Fibroblast of skin of abdomen (primary cell): Measurements from ENCODE around the gene SCYL1.
"Not testable (repeated sequence)": the region's sequence is repeated elsewhere in the genome, so short reads cannot be mapped to it uniquely, and the experiment has no call there.

Experiments used
- DNase-seq: peaks from one replicate; pipeline ENCODE4 v3.0.0-alpha.2; 2013

The SCYL1 gene

DNA sequence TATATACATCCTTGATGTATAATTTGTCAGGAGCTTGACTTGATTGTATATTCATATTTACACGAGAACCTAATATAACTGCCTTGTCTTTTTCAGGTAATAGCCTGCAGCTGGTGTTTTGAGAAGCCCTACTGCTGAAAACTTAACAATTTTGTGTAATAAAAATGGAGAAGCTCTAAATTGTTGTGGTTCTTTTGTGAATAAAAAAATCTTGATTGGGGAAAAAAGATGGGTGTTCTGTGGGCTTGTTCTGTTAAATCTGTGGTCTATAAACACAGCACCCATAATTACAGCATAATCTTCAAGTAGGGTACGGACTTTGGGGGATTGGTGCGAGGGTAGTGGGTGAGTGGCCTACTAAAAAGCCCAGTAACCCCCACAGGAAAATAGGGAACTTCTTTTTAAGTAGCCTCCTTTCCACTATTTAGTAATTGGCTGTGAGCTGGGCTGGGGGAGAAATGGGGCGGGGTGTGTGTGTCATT, 18.6 kb upstream of the SCYL1 start:
- no peak for DNase-seq

- no peak for DNase-seq
Measured at GRCh38 chr11:65506772-65507505, 17.9 kb upstream of the SCYL1 start.

DNA sequence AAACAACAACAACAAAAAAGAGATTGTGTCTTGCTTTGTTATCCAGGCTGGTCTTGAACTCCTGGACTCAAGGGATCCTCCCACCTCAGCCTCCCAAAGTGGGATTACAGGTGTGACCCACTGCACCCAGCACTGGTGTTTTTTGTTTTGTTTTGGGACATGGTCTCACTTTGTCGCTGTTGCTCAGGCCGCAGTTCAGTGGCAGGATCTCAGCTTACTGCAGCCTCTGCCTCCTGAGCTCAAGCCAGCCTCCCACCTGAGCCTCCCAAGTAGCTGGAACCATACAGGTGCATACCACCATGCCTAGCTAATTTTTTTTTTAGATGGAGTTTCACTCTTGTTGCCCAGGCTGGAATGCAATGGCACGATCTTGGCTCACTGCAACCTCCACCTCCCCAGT, 12.6 kb upstream of the SCYL1 start:
- DNase-seq, result not testable (repeated sequence)

DNA sequence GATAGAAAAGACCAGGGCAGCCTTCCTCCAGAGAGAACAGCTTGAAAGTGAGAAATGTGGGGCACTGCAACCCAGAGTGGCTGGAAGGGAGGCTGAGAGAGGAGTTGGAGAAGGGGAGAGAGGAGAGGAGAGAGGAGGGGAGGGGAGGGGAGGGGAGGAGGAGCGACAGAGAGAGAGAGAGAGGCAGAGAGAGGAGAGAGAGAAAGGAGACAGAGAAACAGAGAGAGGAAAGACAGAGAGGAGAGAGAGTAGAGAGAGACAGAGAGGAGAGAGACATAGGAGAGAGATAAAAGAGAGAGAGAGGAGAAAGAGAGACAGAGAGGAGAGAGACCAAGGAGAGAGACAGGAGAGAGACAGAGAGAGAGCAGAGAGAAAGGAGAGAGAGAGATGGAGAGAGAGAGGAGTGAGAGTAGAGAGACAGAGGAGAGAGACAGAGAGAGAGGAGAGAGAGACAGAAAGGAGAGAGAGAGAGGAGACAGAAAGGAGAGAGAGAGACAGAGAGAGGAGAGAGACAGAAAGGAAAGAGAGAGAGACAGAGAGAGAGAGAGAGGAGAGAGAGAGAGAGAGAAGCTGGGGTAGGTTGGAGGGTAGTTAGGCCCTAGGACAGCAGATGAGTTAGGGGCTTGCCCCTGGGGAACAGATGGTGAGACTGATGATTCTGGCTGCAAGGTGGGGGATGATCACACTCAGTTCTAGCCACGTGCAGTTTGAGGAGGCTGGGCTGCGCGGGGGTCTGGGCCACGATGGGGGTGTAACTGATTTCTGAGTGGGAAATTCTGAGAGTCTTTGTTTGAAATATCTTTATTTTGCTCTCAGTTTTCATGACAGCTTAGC, 8.5 kb upstream of the SCYL1 start:
- DNase-seq, result no peak

GRCh38 chr11:65518941-65519549, 5.8 kb upstream of the SCYL1 start:
- DNase-seq, result not testable (repeated sequence)

- not testable (repeated sequence) for DNase-seq
Measured at GRCh38 chr11:65521777-65522521, 2.9 kb upstream of the SCYL1 start.

GRCh38 chr11:65522718-65523630, 1.9 kb upstream of the SCYL1 start:
- DNase-seq, result not testable (repeated sequence)

- not testable (repeated sequence) for DNase-seq
Measured at GRCh38 chr11:65523631-65523968, 1.3 kb upstream of the SCYL1 start.

DNA sequence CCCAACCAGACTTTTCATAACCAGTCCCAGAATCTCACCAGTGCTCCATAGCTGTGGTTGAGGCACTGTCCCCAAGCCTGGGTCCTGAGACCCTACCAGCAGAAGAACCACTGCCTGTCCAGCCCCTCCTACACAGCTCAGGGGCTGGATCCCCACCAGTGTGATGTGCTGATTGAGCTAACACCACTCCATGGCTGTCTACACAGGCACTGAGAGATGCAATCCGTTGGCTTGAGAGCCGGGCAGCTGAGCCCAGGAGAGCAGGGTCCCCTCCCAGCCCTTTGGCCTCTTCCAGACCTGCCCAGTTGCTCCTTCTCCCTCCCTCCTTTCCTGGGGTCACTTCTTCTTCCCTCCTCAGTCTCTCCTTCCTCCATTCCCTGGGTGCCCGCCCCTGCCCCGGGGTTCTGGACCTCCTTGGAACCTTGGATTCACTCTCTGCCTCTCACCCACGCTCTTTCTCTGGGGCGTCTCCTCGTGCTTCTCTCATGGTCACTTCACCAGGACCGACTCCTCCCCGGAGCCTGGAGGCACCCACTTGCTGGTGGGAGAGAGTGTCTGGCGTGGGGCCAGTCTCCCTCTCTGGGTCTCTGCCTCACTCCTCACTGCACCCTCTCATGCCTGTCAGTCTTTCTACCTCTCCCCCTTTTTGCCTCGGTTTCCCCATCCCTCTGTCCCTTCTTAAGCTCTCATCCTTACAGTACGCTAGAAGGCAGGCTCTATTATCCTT, 706 bp upstream of the SCYL1 start:
- DNase-seq, result no peak

GRCh38 chr11:65525546-65526480, 930 bp downstream of the SCYL1 start:
- no peak for DNase-seq

- DNase-seq, result no peak
Measured at GRCh38 chr11:65526744-65527143, 1.9 kb downstream of the SCYL1 start.

GRCh38 chr11:65528819-65529350, 4.0 kb downstream of the SCYL1 start:
- no peak for DNase-seq

DNA sequence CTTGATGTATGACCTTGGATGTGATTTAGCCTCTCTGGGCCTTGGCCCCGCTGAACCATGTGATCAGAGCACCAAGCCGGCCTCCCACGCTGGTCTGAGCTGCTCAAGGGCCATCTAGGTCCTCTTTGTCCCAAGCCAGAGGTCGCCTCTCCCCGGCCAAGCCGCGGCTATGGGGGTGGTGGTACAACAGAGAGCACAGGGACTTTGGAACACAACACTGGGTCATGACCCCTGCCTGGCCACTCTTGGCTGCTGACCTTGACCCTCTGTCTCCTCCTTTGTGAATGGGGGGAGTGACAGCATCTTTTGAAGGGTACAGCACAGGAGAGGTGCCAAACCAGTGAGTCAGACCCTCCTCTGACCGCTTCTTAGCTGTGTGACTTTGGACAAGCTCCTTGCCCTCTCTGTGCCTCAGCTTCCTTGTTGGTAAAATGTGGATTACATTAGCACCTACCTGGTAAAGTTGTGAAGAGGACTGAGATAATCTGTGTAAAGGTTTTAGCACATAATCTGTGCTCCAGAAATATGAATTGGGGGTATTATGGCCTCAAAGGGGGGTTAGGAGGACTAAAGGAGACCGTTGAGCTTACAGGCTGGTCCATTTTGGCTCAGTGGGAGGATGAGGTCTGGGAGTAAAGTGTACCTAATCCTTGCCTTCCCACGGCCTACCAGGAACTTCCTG, 4.7 kb downstream of the SCYL1 start:
- DNase-seq, result no peak

GRCh38 chr11:65530157-65530496, 5.2 kb downstream of the SCYL1 start:
- no peak for DNase-seq

- DNase-seq, result no peak
Measured at GRCh38 chr11:65532388-65533064, 7.6 kb downstream of the SCYL1 start.

DNA sequence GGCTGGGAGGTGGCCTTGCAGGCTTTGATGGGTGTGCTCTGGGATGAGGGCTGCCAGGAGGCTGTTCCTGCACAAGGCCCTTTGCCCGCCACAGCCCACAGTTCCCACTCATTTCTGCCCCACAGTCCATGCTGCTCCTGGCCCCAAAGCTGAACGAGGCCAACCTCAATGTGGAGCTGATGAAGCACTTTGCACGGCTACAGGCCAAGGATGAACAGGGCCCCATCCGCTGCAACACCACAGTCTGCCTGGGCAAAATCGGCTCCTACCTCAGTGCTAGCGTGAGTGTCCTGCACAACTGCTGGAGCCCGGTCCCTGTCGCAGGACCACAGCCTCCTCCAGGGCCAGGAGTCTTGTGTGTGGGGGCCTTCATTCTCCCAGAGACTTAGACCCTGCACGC, 10.2 kb downstream of the SCYL1 start:
- no peak for DNase-seq

DNA sequence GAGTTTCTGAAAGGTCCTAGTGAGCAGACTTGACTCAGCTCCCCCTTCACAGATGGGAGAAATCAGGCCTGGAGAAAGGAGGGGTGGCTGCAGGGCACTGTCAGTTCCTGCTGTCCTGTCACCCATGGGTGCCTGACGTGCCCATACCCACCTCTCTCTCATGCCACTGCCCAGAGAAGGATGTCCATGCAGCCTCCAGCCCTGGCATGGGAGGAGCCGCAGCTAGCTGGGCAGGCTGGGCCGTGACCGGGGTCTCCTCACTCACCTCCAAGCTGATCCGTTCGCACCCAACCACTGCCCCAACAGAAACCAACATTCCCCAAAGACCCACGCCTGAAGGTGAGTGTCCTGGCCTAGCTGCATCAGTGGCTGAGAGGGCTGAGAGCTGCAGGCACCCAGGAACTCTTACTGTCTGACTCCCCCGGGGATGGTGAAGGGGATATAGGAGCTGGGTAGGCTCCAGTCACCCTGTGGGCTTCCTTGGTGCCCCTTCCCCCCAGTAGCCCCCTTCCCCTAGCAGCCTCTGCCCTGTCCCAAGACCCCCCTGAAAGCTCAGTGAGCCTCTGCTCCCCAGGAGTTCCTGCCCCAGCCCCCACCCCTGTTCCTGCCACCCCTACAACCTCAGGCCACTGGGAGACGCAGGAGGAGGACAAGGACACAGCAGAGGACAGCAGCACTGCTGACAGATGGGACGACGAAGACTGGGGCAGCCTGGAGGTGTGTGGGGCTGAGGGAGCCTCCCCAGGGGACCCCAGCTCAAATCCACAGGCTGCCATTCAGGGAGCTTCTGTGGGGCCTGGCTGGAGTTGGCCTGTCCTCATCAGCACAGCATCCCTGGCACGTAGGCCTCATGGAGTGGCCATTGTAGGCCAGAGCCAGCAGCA, 11.8 kb downstream of the SCYL1 start:
- DNase-seq, result no peak

- no peak for DNase-seq
Measured at GRCh38 chr11:65537296-65537597, 12.4 kb downstream of the SCYL1 start.
